Neural cell (in vitro differentiated cells): Measurements from ENCODE around the gene SHB.

Source experiments
- CTCF ChIP-seq: fragments of 450-650 bp; IDR thresholded peaks from 2 replicates; pipeline ENCODE4 v1.5.1; 2014; ENCODE audit warnings: antibody characterized with exemption, mild to moderate bottlenecking, moderate library complexity; ENCODE audit not compliant: poor library complexity, severe bottlenecking
- EP300 ChIP-seq: fragments of 450-650 bp; conservative IDR thresholded peaks from 2 replicates; pipeline ENCODE4 v1.6.1; 2014; ENCODE audit warnings: antibody characterized with exemption, mild to moderate bottlenecking, moderate library complexity; ENCODE audit not compliant: poor library complexity, severe bottlenecking
- EZH2 ChIP-seq: fragments of 200-600, 300-800 bp; shearing (Covaris generic), sonication (generic); IDR thresholded peaks from 2 replicates; pipeline ENCODE4 v1.6.1; 2014; ENCODE audit warnings: antibody characterized with exemption, low read length, borderline replicate concordance, mild to moderate bottlenecking; ENCODE audit not compliant: insufficient read depth, poor library complexity, severe bottlenecking
- MXI1 ChIP-seq: fragments of 450-650 bp; conservative IDR thresholded peaks from 2 replicates; pipeline ENCODE4 v1.6.1; 2014; ENCODE audit warnings: antibody characterized with exemption, mild to moderate bottlenecking; ENCODE audit not compliant: poor library complexity, severe bottlenecking
- POLR2AphosphoS5 ChIP-seq: IDR thresholded peaks from 2 replicates; pipeline ENCODE4 v1.6.1; 2012
- RAD21 ChIP-seq: fragments of 450-650 bp; conservative IDR thresholded peaks from 2 replicates; pipeline ENCODE4 v1.6.1; 2014; ENCODE audit warnings: antibody characterized with exemption, mild to moderate bottlenecking, moderate library complexity
- REST ChIP-seq: IDR thresholded peaks from 2 replicates; pipeline ENCODE4 v1.6.1; 2012; ENCODE audit warnings: borderline replicate concordance
- SMC3 ChIP-seq: fragments of 450-650 bp; conservative IDR thresholded peaks from 2 replicates; pipeline ENCODE4 v1.6.1; 2014; ENCODE audit warnings: antibody characterized with exemption, mild to moderate bottlenecking, moderate library complexity; ENCODE audit not compliant: poor library complexity
- TAF1 ChIP-seq: IDR thresholded peaks from 2 replicates; pipeline ENCODE4 v1.6.1; 2012; ENCODE audit warnings: low read depth

GRCh38 chr9:38032266-38033110 lies 36.5 kb downstream of the SHB start:
- TF ChIP-seq REST (no peak), CTCF (no peak), EZH2 (no peak), EP300 (no peak), MXI1 (no peak), TAF1 (no peak), POLR2AphosphoS5 (no peak), SMC3 (no peak), RAD21 (no peak)
